GM18868 (cell line): ENCODE results near the gene STK10.
A peak's percentile ranks its signal among the peaks of the same experiment; 100 is the strongest.

ENCODE experiments used
- ATAC-seq: cut with Tn5 transposase; IDR thresholded peaks from one replicate; pipeline ENCODE4 v1.9.1; 2021; ENCODE audit warnings: mild to moderate bottlenecking, moderate library complexity; ENCODE audit not compliant: unreplicated experiment

STK10 gene

GRCh38 chr5:172189693-172190296 is 1.8 kb upstream of the STK10 start:
- ATAC-seq = no peak

GRCh38 chr5:172188893-172189692 is 1.1 kb upstream of the STK10 start:
- ATAC-seq = no peak

GRCh38 chr5:172187118-172188032 is 649 bp downstream of the STK10 start:
- ATAC-seq = peak; percentile 26

DNA sequence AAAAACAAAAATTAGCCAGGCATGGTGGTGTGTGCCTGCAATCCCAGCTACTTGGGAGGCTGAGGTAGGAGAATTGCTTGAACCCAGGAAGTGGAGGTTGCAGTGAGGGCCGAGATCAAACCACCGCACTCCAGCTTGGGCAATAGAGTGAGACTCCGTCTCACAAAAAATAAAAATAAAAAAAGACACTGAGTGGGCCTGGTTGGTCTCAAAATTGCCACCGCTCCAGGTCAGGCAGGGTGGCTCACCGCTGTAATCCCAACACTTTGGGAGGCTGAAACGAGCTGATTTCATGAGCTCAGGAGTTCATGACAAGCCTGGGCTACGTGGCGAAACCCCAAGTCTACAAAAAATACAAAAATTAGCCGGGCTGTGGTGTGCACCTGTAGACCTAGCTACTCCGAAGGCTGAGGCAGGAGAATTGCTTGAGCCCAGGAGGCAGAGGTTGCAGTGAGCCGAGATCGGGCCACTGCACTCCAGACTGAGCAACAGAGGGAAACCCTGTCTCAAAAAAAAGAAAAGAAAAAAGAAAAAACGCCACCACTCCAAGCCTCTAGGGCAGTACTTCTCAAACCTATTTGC is 1.8 kb downstream of the STK10 start:
- no peak for ATAC-seq

DNA sequence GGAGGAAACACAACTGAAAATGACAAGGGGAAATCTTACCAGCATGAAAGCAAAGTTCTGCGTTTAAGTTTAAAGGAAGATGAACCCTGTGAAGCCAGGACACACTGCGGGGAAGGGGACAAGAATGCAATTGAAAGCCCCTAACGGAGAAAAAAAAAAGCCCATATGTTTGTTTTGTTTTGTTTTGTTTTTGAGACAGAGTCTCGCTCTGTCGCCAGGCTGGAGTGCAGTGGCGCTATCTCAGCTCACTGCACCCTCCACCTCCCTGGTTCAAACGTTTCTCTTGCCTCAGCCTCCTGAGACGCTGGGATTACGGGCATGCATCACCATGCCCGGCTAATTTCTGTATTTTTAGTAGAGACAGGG is 2.9 kb downstream of the STK10 start:
- no peak for ATAC-seq

DNA sequence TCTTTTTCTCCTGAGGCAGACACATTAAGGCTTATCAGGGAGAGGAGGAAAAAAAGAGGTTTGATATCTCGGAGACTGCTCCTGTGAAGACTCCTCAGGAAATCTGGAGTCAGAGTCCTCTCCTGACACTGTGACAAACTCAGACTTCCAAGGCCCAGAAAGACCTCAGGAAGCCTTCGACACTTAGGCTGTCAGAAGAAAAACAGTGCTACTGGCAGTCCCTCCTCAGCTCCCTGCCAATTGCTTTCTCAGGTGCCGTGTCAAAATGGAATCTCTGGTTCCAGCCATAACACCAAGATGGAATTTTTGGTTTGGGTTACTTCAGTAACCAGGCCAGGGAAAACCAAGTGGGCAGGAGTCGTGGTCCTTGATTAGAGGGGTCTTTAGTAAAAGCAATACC is 4.1 kb downstream of the STK10 start:
- no peak for ATAC-seq

GRCh38 chr5:172182291-172182690 is 5.7 kb downstream of the STK10 start:
- ATAC-seq = no peak

- ATAC-seq = no peak
Observed at GRCh38 chr5:172180936-172181335, 7.1 kb downstream of the STK10 start.

- ATAC-seq = peak; percentile 29
Observed at GRCh38 chr5:172178991-172179989, 8.7 kb downstream of the STK10 start.

DNA sequence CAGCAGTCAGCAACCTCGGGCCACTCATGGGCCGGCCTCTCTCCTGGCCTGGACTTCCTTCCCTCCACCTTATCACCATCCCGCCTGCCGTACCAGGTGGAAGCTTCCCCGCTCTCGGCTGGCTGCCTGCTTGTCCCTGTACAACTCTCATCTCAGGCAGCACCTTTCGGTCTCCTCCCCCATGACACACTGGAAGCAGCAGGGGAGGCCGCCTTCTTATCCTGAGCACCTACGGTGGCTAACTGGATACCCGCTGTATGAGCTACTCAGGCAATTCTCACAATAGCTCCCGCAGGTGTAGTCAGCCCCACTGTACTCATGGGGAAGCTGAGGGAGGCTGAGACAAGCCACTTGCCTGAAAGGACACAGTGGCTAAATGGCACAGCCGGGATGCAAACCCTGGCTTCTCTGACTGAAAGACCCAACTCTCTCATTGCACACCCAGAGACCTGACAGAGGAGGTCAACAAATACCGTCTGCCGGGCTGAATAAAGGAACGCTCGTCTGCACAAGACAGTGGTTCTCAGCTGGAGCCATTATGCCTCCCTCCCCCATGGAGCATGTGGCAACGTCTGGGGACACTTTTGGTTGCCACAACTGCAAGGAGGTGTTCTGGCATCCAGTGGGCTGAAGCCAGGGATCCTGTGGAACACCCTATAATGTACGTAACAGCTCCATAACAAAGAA is 9.6 kb downstream of the STK10 start:
- no peak for ATAC-seq

DNA sequence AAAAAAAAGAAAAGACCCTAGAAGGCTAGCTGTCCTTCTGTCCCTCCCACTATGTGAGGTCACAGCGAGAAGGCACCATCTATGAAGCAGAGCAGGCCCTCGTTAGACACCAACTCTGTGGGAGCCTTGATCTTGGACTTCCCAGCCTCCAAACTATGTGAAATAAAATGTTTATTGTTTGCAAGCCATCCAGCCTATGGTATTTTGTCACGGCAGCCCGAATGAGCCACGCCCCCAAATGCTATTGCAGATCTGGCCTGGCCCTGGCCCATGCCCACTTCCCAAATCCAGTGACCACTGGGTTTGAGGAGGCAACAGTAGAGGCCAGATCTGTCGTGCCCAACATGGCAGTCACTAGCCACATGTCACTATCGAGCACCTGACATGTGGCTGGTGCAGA is 10.8 kb downstream of the STK10 start:
- ATAC-seq = no peak

- peak; percentile 68 for ATAC-seq
Observed at GRCh38 chr5:172175263-172175719, 12.7 kb downstream of the STK10 start.

DNA sequence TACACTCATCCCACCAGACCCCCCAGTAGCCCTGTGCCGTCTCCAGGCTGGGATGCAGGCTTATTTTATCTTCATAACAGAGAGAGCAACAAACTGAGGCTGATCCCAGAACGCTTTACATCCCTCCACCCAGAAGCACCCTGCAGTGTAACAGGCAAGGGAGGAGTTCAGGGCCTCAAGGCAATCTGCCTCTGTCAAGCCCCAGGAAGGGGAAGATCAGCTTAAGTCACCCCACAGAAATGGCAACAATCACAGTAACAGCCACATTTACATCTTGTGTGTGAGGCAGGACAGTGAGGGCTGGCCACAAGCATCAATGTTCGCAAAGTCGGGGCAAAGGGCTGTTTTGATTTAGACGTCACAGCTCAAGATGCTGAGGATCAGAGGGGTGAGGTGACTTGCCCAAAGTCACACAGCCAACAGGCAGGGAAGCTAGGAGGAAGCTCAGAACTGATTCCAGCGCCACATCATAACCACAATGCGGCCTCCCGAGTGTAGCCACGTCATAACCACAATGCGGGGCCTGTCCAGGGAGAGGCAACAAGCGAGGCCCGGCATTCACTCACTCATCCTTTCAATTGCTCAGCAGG is 14.4 kb downstream of the STK10 start:
- ATAC-seq = no peak

GRCh38 chr5:172172912-172173563 is 15.0 kb downstream of the STK10 start:
- ATAC-seq = no peak

- no peak for ATAC-seq
Observed at GRCh38 chr5:172171118-172171517, 16.9 kb downstream of the STK10 start.

DNA sequence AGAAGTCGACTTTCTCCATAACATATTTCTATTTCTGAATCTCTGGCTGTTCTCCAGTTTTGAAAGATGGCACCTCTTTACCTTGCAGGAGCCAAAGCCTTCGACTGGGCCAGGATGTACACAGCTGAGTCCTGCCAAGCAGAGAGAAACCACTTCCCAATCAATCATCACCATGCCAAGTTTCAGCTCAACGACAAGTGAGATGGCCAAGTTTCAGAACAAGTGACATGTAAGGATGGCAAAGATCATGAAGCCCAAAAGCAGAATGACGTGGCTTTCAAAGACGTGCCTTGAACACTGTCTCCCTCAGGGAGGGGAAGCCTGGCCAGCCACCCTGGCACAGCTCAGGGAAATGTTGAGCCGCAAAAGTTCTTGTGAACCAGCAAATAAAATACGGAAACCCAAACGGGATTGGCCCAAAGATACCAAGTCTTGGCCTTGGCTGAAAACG is 17.7 kb downstream of the STK10 start:
- ATAC-seq = no peak

DNA sequence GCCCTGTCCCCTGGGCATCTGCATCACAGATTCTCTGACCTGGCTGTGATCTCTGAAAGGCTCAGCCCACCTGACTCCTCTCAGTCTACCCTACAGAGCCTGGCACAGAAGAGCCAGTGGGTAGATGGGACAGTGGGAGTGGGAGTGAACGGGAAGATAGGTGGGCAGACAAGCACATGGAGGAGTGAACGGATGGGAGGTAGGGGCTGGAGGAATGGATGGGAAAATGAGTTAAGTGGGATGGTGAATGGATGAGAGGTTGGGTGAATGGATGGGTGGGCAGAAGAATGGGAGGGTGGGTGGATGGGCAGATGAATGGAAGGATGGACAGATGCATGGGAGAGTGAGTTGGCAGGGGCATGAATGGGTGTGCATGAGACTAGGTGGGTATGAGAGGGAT is 18.8 kb downstream of the STK10 start:
- no peak for ATAC-seq

DNA sequence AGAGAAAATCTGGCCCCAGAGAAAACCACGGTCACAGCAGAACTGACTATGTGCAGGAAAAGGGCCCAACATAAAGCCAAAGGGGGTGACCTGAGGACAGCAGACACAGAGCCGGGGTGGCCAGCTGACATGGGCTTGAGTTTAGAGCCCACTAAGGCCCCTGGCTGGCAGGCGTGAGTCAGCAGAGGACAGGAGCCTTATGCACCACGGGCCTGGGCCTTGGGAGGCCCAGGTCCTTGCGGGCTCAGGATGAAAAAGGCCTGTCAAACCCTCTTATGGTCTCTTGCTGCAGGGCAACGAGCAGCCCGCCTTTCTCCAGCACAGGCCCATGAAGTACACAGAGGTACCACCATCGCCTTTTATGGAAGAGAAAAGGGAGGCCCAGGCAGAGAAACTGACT is 19.7 kb downstream of the STK10 start:
- ATAC-seq = no peak
